ENCODE data around the gene OR4D6.
"Not testable (repeated sequence)": the region's sequence is repeated elsewhere in the genome, so short reads cannot be mapped to it uniquely, and the experiment has no call there.

OR4D6 gene

GRCh38 chr11:59456661-59457060 is at the start of gene OR4D6:
TSS of gene OR4D6 (plus strand) at chr11:59456961. CDS start at chr11:59456961, 0 bp downstream.
- DNase-seq (ENCODE audit: low spot score) = no peak

GRCh38 chr11:59413646-59414045 is 43.1 kb upstream of the OR4D6 start:
- no peak for DNase-seq (ENCODE audit: low spot score)

- no peak for DNase-seq (ENCODE audit: low spot score)
Measured at GRCh38 chr11:59415111-59415510, 41.6 kb upstream of the OR4D6 start.

- no peak for DNase-seq (ENCODE audit: low spot score)
Measured at GRCh38 chr11:59416613-59417012, 40.1 kb upstream of the OR4D6 start.

- DNase-seq (ENCODE audit: low spot score) = no peak
Measured at GRCh38 chr11:59417023-59417422, 39.7 kb upstream of the OR4D6 start.

GRCh38 chr11:59418156-59418555 is 38.6 kb upstream of the OR4D6 start:
- no peak for DNase-seq (ENCODE audit: low spot score)

GRCh38 chr11:59423835-59424234 is 32.9 kb upstream of the OR4D6 start:
- no peak for DNase-seq (ENCODE audit: low spot score)

GRCh38 chr11:59425131-59425530 is 31.6 kb upstream of the OR4D6 start:
- DNase-seq (ENCODE audit: low spot score) = no peak

GRCh38 chr11:59426361-59427067 is 30.2 kb upstream of the OR4D6 start, which contains the start of gene OR5A2:
TSS of gene OR5A2 (minus strand) at chr11:59426413. CDS start at chr11:59422953, 3,460 bp downstream.
- no peak for DNase-seq (ENCODE audit: low spot score)

- no peak for DNase-seq (ENCODE audit: low spot score)
Measured at GRCh38 chr11:59427068-59427382, 29.7 kb upstream of the OR4D6 start.

- DNase-seq (ENCODE audit: low spot score) = no peak
Measured at GRCh38 chr11:59429924-59430516, 26.7 kb upstream of the OR4D6 start.

GRCh38 chr11:59436169-59436568 is 20.6 kb upstream of the OR4D6 start, which contains the start of gene OR5A1:
TSS of gene OR5A1 (plus strand) at chr11:59436469. CDS start at chr11:59443169, 6,700 bp downstream.
- DNase-seq (ENCODE audit: low spot score) = no peak

GRCh38 chr11:59437770-59438169 is 19.0 kb upstream of the OR4D6 start:
- DNase-seq (ENCODE audit: low spot score) = no peak

- DNase-seq (ENCODE audit: low spot score) = not testable (repeated sequence)
Measured at GRCh38 chr11:59445624-59446023, 11.1 kb upstream of the OR4D6 start.

GRCh38 chr11:59448484-59448883 is 8.3 kb upstream of the OR4D6 start:
- DNase-seq (ENCODE audit: low spot score) = no peak

GRCh38 chr11:59459916-59460315 is 3.2 kb downstream of the OR4D6 start:
- DNase-seq (ENCODE audit: low spot score) = no peak

- DNase-seq (ENCODE audit: low spot score) = no peak
Measured at GRCh38 chr11:59463190-59463641, 6.5 kb downstream of the OR4D6 start.

GRCh38 chr11:59473015-59473414 is 16.3 kb downstream of the OR4D6 start, which contains the start of gene OR4D10:
TSS of gene OR4D10 (plus strand) at chr11:59473315. CDS start at chr11:59477430, 4,115 bp downstream.
- no peak for DNase-seq (ENCODE audit: low spot score)

GRCh38 chr11:59475176-59475575 is 18.4 kb downstream of the OR4D6 start:
- no peak for DNase-seq (ENCODE audit: low spot score)

- DNase-seq (ENCODE audit: low spot score) = no peak
Measured at GRCh38 chr11:59479906-59480305, 23.1 kb downstream of the OR4D6 start.

- no peak for DNase-seq (ENCODE audit: low spot score)
Measured at GRCh38 chr11:59480359-59480758, 23.6 kb downstream of the OR4D6 start.

- DNase-seq (ENCODE audit: low spot score) = no peak
Measured at GRCh38 chr11:59501931-59502330, 45.2 kb downstream of the OR4D6 start.

- DNase-seq (ENCODE audit: low spot score) = no peak
Measured at GRCh38 chr11:59503276-59503675, 46.5 kb downstream of the OR4D6 start, which contains the start of gene OR4D11. TSS of gene OR4D11 (plus strand) at chr11:59503576. CDS start at chr11:59503576, 0 bp downstream.

Data from ecto neural progenitor cell (in vitro differentiated cells).